Ureter (tissue), 1 donor: ENCODE measurements around the gene CSRP1. TPM values are rescaled to one million over a fixed set of nuclear protein-coding genes. Genes with fewer than 3 reads are reported as not detected.

Source experiments
- DNase-seq: peaks from one replicate; pipeline ENCODE4 v3.0.0-alpha.2; 2020; ENCODE audit warnings: low spot score
- total RNA-seq: library from RNA; stranded (reverse); gene quantifications from one replicate; pipeline ENCODE4 v1.2.4, GENCODE V29; 2023
- donor health status: DM: yes; HTN: yes; CAD: no.

The CSRP1 gene
- total RNA-seq, 1 donor from 2014 or later = 545 TPM

DNA sequence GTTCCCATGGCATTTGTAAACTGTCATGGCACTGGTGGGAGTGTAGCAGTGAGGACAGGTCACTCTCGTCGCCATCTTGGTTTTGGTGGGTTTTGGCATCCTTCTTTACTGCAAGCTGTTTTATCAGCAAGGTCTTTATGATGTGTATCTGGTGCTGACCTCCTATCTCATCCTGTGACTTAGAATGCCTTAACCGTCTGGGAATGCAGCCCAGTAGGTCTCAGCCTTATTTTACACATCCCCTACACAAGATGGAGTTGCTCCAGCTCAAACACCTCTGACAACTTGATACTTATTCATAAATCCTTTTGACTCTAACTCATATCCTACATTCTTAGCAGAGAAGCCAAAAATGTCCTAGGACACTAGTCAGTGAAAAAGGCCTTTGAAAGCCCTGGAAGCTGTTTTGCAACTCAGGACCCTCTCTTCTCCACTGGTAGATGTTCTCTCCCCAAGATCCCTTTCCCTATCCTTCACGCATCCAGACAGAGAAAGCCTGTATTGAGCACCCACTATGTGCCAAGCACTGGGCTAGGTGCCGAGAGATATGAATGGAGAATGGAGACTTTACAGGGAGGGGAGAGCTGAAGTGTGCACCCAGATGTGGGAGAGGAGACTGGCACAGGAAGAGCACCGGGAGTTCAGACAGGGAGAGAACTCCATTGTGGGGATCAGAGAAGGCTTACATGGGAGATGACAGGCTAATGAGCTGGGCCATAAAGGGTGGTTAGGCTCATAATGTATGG is 6.7 kb upstream of the CSRP1 start:
- DNase-seq = no peak

DNA sequence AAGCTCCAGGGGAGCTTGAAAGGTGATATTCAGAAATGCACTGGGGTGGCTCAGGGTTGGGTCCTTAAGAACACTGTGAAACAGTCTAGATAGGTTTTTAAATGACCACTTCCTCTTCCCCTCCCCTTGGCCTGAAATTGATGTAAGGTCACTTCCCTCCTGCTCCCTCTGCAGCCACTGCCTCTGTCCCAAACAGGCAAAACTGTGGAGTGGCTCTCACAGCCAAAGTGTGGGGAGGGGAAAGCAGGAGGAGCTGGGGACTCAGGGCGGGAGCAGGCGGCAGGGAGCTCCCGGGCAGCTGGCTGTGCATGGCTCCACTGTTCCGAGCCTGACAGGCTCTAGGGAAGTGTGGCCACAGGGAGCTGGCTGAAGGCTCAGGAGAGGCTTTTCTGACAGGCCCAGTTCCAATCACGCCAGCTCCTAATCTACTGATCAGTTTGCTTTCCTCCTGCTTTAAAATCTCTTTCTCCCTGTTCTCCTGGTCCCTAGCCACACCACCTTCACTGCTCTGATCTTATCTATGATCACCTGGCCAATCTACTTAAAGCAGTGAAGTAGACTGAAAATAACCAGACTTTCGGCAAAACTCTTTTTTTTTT is 5.1 kb upstream of the CSRP1 start:
- DNase-seq = peak; percentile 54

GRCh38 chr1:201511396-201511940 is 4.5 kb upstream of the CSRP1 start:
- no peak for DNase-seq

DNA sequence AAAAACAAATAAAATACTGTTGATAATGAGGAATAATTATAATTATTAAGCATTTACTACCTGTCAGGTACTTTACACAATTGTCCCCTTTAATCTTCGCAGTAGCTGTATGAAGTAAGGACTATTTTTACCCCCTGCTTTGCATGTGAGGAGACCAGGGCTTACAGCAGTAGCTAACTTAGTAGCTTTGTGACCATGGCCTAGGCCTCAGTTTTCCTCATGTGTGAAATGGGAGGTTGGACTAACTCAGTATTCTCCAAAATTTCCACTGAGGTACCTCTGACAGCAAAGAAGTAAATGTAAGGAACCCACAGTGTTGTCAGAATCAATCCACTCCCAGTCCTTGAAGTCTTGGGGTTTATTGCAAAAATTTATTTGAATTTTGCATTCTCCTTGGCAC is 3.8 kb upstream of the CSRP1 start:
- DNase-seq = no peak

GRCh38 chr1:201509601-201510374 is 2.9 kb upstream of the CSRP1 start:
- no peak for DNase-seq

DNA sequence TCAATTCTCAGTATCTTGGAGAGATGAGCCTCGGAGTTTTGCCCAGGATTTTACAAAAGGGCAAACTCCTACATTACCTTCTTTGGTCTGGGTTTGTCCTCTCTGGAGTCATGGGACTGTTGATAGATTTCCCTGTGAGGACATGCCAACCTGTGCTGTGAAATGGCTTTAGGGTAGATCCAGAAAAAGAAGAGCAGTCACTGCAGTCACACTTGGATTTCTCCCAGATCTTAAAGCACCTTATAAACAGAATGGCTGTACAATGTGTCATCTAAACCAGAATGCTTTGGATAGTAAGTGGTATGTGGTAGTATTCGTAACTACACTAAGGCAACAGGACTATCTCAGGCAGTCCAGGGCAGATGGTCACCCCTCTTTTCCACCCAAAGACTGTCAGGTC is 1.9 kb upstream of the CSRP1 start:
- DNase-seq = no peak

DNA sequence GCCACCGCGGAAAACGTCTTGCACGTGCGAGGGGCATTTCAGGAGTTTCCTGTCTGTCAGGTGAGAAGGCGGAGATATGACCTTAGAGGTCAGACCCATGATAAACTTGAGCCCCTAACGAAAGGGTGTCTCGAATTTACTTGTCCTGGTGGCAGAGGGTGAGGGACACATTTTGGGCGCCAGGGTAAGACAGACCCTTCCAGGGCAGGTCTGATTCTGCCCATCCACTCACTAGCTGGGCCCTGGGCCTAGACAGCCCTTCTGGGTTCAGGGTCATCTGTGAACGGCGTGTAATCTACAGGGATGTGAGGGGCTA is 395 bp upstream of the CSRP1 start:
- no peak for DNase-seq

DNA sequence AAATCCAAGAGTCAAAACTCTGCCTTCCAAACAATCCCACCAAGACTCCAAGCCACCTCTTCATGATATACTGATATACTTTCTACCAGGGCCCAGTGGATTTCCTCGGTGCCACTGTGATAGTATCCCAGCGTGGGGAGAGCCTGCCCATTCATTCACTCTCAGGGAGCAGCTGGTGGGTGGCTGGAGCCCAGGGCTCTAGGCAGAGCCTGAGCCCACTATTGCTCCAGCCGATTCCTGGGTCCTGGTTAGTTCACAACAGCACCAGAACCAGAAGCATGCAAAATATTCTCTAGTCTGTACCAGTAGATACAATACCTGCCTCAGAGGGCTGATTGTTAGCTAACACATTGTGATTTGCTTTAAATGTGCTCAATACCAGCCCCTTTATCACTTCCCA is 831 bp downstream of the CSRP1 start:
- DNase-seq = no peak

DNA sequence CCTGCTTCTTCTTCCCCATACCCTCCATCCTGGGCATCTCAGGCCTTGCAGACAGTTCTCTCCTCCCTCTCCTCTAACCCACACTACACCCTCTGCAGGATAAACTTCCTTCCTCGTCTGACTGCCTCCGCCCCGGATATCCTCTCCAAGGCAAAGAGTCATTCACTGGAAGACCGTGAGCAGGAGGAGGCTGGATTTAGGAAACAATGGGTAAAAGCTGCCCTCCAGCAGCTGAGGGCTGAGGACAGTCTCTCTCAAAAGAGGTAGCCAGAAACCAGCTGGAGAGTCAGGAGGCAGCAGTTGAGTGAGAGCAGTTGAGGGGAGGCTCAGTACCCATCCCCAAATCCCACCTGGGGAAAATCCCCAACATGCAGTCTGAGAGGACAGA is 1.4 kb downstream of the CSRP1 start:
- DNase-seq = no peak

- DNase-seq = no peak
Observed at GRCh38 chr1:201504799-201505502, 2.0 kb downstream of the CSRP1 start.

GRCh38 chr1:201504179-201504631 is 2.7 kb downstream of the CSRP1 start:
- DNase-seq = no peak

- DNase-seq = no peak
Observed at GRCh38 chr1:201503397-201504176, 3.3 kb downstream of the CSRP1 start.

DNA sequence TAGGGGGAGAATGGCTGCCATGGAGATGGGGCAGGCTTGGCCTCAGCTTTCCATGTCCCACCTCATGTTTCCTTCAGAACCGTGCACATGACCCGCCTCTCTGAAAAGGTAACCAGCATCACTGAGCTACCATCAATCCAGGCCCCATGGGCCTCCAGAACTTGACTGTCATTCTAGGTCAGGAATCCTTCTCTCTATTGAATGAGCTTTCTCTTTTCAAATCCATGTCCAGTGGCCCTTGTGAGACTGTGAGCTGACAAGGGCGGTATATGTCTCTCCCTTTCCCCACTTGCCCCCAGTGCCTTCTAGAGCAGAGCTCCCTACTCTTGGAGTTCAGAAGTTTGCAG is 4.4 kb downstream of the CSRP1 start:
- DNase-seq = no peak

DNA sequence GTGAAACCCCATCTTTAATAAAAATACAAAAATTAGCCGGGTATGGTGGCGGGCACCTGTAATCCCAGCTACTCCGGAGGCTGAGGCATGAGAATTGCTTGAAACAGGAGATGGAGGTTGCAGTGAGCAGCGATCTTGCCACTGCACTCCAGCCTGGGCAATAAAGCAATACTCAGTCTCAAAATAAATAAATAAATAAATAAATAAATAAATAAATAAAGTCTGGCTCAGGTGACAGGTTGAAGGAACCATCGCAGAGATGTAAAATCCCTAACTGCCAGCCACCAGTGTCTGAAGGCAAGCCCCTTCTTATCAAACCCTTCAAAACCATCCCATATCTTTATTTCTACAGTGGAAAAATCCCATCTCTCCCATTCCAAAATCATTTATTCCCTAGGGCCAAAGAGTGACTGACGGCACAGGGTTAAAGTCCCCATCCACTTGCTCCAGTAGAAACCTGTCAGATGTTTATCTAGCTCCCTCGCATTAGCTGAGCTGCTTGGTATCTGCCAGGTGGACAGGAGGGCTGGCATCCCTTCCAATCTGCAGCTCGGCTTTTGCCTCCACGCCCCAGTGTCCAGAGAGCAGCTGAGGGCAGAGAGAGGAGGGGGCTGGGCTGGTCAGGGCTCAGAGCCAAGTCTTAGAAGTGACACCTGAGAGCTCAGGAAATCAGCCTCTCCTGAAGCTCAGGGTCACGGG is 5.0 kb downstream of the CSRP1 start:
- DNase-seq = no peak

DNA sequence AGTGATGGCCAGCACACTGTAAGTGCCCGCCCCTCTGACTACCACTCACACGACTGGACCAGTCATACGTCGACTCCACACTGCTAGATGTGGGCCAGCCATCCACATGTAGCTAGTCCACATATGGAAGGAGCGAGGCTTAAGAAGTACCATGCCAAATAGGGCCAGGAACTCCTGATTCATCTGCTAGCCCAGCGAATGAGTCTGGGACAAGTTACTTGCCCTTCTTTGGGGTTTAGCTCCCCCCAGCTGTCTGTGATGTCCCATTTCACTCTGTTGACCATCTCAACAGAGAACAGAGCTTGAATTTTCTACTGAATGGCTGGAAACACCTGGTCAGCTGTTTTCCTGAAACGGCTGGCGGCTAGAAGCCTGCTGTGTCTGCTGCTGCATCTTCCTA is 5.8 kb downstream of the CSRP1 start:
- no peak for DNase-seq

GRCh38 chr1:201500670-201501120 is 6.2 kb downstream of the CSRP1 start:
- DNase-seq = no peak

DNA sequence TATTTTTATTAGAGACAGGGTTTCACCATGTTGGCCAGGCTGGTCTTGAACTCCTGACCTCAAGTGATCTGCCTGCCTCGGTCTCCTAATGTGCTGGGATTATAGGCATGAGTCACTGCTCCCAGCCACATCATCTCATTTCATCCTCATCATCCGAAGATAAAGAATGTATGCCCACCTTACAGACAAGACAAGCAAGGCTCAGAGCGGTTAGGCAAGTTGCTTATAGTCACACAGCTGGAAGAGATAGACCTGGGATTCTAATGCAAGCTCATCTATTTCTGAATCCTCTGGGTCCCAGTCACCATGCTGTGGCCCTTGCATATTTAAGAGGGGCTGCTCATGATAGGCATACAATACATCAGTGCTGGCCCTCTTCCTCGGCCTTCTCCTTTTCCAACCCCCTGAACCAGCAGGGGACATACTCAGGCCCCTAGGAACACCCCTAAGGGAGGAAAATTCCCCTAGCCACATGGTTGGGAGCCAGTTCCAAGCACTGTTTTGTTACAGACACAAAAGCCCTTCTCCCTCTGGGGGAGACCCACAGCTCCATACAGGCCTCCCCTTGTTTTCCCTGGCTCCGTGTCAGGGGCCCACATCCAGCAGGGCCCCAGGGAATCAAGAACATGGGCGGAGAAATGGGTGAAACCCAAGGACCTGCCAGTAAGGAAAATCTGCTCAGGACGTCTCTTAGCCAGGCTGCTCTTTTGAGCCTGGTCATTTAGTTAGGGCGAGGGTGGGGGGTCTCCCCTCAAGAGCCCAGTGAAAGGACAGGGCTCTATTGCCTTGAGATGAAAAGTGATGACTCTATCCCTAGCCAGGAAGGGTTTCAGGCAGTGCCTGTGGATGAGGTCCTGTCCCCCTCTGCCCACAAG is 6.9 kb downstream of the CSRP1 start:
- no peak for DNase-seq

GRCh38 chr1:201499191-201499590 is 7.7 kb downstream of the CSRP1 start:
- DNase-seq = no peak

DNA sequence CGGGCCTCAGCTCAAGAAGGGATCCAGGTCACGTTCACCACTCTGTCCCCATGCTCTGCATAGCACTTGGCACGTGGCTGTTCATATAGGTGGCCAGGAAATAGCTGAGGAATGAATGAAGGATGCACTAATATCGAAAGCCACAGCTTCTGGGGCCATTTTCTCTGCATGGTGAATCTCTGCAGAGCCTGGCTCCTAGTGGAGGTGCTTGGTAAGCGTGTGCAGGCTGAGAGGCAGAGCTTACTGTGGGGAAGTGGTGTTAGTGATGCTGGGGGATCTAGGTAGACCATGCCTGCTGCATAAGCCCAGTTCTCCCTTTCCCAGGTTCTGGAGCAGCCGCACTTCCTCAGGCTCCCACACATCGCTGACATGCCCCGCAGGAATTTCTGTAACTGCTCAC is 8.3 kb downstream of the CSRP1 start:
- no peak for DNase-seq
